SH-SY5Y (cell line): ENCODE measurements around the gene OMD.

Experiments
- GATA2 ChIP-seq: IDR thresholded peaks from 2 replicates; pipeline ENCODE4 v1.6.1; 2011; ENCODE audit warnings: mild to moderate bottlenecking, low read depth, low read length
- GATA3 ChIP-seq: IDR thresholded peaks from 2 replicates; pipeline ENCODE4 v1.6.1; 2011; ENCODE audit warnings: low read depth, mild to moderate bottlenecking, low read length, moderate library complexity

DNA sequence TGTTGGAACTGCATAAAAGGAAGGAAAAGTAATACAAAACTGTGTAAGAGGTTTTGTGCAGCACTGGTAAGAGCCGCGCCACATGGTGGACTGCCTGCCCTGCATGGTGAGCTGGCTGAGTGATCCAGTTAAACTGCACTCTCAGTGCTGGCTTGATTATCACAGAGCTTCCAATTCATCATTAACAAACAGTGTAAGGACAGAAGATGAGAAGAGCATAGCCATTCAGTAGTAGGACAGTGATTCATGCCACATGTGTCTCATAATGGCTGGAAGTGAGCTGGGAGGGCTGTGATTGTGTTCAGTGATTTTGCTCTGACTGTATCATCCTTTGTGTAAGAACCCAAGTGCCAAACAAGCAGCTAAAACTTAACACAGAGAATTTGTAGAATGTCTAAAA lies 43.9 kb upstream of the OMD start:
- TF ChIP-seq GATA2 (no peak), GATA3 (no peak)
